Measurements from ENCODE around the gene MAP3K13. TPM values are rescaled to one million over a fixed set of nuclear protein-coding genes. Genes with fewer than 3 reads are reported as not detected.

The MAP3K13 gene
- total RNA-seq, 1 experiment from 2014 or later: 24.4 TPM

DNA sequence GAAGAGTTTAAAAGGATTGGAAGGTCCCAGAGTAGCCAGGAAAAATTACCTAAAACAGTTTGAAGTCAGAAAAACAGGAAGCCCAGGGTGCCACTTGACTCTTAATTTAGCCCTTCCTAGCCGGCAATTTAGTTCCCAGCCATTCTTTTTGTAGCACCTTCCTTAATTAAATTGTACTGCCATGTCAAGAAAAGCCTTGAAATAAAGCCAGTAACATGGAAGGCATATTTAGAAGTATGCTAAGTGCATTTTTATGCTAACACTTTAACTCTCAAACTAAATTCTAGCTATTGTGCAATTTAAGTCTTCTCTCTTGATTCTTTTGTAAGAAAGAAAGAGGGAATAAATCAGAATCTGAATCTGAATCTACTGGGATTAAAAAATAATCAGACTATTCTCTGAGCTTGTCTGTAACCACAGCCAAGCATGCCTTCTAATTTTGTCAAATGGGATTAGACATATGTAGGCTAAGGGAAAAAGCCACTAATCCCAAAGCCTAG lies 43.2 kb downstream of the MAP3K13 start:
- no peak overlapping the region for H3K9ac ChIP-seq (ENCODE audit: low read length)
- H3F3A ChIP-seq (ENCODE audit: low read length, unreplicated experiment): no peaks in the 10 kb centered on the region
- H3K9me3 ChIP-seq (ENCODE audit: low read length): no peaks in the 10 kb centered on the region
- H3K4me3 ChIP-seq (ENCODE audit: low read length): no peak overlapping the region
- H2AFZ ChIP-seq (ENCODE audit: low read length): no peak overlapping the region
- no peak overlapping the region for H3K4me2 ChIP-seq (ENCODE audit: low read length)
- H3K27me3 ChIP-seq (ENCODE audit: low read length): no peaks in the 10 kb centered on the region
- H3K27ac ChIP-seq (ENCODE audit: low read length): no peak overlapping the region
- intact Hi-C loops (cut with micrococcal nuclease): no loop called here
- H4K20me1 ChIP-seq (ENCODE audit: low read length): no peaks in the 10 kb centered on the region
- ChIA-PET POLR2A (ENCODE audit: unreplicated experiment) (no interaction called here), CTCF (interaction anchor here (0.6 kb wide), 1 partner anchor 24 kb away, joined by 3 read pairs; no protein-coding TSS in a partner anchor)
- no peak for DNase-seq
- no TSS peak for BruUV-seq (replicated peaks)
- H3K36me3 ChIP-seq (ENCODE audit: low read depth, low read length): no peaks in the 10 kb centered on the region
- no peaks in the 10 kb centered on the region for H3K79me2 ChIP-seq (ENCODE audit: low read length)
- TF ChIP-seq EZH2 (IDR thresholded peaks at IDR 0.05; ENCODE audit: low read length, unreplicated experiment) (no peak), EZH2phosphoT487 (IDR thresholded peaks at IDR 0.05; ENCODE audit: borderline replicate concordance, low read length) (no peak)
- TF ChIP-seq, protein P1, sequence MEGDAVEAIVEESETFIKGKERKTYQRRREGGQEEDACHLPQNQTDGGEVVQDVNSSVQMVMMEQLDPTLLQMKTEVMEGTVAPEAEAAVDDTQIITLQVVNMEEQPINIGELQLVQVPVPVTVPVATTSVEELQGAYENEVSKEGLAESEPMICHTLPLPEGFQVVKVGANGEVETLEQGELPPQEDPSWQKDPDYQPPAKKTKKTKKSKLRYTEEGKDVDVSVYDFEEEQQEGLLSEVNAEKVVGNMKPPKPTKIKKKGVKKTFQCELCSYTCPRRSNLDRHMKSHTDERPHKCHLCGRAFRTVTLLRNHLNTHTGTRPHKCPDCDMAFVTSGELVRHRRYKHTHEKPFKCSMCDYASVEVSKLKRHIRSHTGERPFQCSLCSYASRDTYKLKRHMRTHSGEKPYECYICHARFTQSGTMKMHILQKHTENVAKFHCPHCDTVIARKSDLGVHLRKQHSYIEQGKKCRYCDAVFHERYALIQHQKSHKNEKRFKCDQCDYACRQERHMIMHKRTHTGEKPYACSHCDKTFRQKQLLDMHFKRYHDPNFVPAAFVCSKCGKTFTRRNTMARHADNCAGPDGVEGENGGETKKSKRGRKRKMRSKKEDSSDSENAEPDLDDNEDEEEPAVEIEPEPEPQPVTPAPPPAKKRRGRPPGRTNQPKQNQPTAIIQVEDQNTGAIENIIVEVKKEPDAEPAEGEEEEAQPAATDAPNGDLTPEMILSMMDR (conservative IDR thresholded peaks at IDR 0.05; ENCODE audit: low read depth, low read length): no peak
- no peak for ATAC-seq
- H3K9me2 ChIP-seq (replicated peaks; ENCODE audit: low read length): no peaks in the 10 kb centered on the region
- no peaks in the 10 kb centered on the region for H3K4me1 ChIP-seq (ENCODE audit: insufficient read depth, low read length)

DNA sequence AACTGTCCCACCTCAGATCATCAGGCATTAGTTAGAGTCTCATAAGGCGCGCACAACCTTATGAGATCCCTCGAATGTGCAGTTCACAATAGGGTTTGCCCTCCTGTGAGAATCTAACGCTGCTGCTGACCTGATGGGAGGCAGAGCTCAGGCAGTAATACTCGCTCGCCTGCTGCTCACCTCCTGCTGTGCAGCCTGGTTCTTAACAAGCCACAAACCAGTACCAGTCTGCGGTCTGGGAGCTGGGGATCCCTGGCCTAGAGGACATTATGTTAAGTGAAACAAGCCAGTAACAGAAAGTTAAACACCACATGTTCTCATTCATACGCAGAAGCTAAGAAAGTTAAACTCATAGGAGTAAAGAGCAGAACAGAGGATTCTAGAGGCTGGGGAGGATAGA lies 47.0 kb downstream of the MAP3K13 start:
- H3F3A ChIP-seq (ENCODE audit: low read length, unreplicated experiment): no peaks in the 10 kb centered on the region
- TF ChIP-seq EZH2phosphoT487 (IDR thresholded peaks at IDR 0.05; ENCODE audit: borderline replicate concordance, low read length) (no peak), EZH2 (IDR thresholded peaks at IDR 0.05; ENCODE audit: low read length, unreplicated experiment) (no peak)
- TF ChIP-seq, protein P1 (conservative IDR thresholded peaks at IDR 0.05; ENCODE audit: low read depth, low read length): no peak
- CTCF ChIA-PET: no interaction called here
- no peaks in the 10 kb centered on the region for H3K79me2 ChIP-seq (ENCODE audit: low read length)
- H4K20me1 ChIP-seq (ENCODE audit: low read length): no peaks in the 10 kb centered on the region
- no peaks in the 10 kb centered on the region for H3K27me3 ChIP-seq (ENCODE audit: low read length)
- H2AFZ ChIP-seq (ENCODE audit: low read length): no peak overlapping the region
- H3K9ac ChIP-seq (ENCODE audit: low read length): no peak overlapping the region
- intact Hi-C loops (cut with micrococcal nuclease): no loop called here
- H3K36me3 ChIP-seq (ENCODE audit: low read depth, low read length): no peaks in the 10 kb centered on the region
- no peak overlapping the region for H3K4me2 ChIP-seq (ENCODE audit: low read length)
- no peaks in the 10 kb centered on the region for H3K9me2 ChIP-seq (replicated peaks; ENCODE audit: low read length)
- no peak for ATAC-seq
- H3K27ac ChIP-seq (ENCODE audit: low read length): no peak overlapping the region
- H3K9me3 ChIP-seq (ENCODE audit: low read length): no peaks in the 10 kb centered on the region
- DNase-seq: no peak
- no peak overlapping the region for H3K4me3 ChIP-seq (ENCODE audit: low read length)
- POLR2A ChIA-PET (ENCODE audit: unreplicated experiment): no interaction called here
- no TSS peak for BruUV-seq (replicated peaks)
- H3K4me1 ChIP-seq (ENCODE audit: insufficient read depth, low read length): no peaks in the 10 kb centered on the region

DNA sequence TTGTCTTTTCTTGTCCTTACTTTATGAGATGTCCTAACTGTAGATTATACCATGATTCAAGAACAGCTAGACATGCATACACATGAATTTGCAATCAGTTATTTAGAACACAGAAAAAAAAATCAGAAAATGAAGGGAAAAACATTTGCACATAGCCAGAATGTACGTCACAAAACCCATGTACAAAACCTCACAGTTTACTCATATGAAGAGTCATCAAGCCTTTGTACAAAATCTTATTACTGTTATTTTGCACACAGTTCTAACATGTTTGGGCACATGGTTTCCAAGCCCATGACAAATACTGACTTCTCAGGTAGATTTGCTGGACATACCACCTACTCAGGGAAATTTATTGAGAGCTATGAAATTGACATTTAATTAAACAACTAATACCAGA lies 48.2 kb downstream of the MAP3K13 start:
- no peak for DNase-seq
- TF ChIP-seq, protein P1 (conservative IDR thresholded peaks at IDR 0.05; ENCODE audit: low read depth, low read length): no peak
- TF ChIP-seq EZH2phosphoT487 (IDR thresholded peaks at IDR 0.05; ENCODE audit: borderline replicate concordance, low read length) (no peak), EZH2 (IDR thresholded peaks at IDR 0.05; ENCODE audit: low read length, unreplicated experiment) (no peak)
- H3K27ac ChIP-seq (ENCODE audit: low read length): no peak overlapping the region
- H3K4me1 ChIP-seq (ENCODE audit: insufficient read depth, low read length): no peaks in the 10 kb centered on the region
- intact Hi-C loops (cut with micrococcal nuclease): no loop called here
- no peaks in the 10 kb centered on the region for H3K9me2 ChIP-seq (replicated peaks; ENCODE audit: low read length)
- no peak for ATAC-seq
- no peaks in the 10 kb centered on the region for H3K9me3 ChIP-seq (ENCODE audit: low read length)
- no peak overlapping the region for H2AFZ ChIP-seq (ENCODE audit: low read length)
- no peaks in the 10 kb centered on the region for H3F3A ChIP-seq (ENCODE audit: low read length, unreplicated experiment)
- POLR2A ChIA-PET (ENCODE audit: unreplicated experiment): no interaction called here
- H3K4me2 ChIP-seq (ENCODE audit: low read length): no peak overlapping the region
- H3K9ac ChIP-seq (ENCODE audit: low read length): no peak overlapping the region
- CTCF ChIA-PET: no interaction called here
- H3K4me3 ChIP-seq (ENCODE audit: low read length): no peak overlapping the region
- BruUV-seq (replicated peaks): no TSS peak
- H3K27me3 ChIP-seq (ENCODE audit: low read length): no peaks in the 10 kb centered on the region
- no peaks in the 10 kb centered on the region for H3K79me2 ChIP-seq (ENCODE audit: low read length)
- H4K20me1 ChIP-seq (ENCODE audit: low read length): no peaks in the 10 kb centered on the region
- no peaks in the 10 kb centered on the region for H3K36me3 ChIP-seq (ENCODE audit: low read depth, low read length)
